AG20443 (cell line): ENCODE data around the gene ANKRD10.

Source experiments
- DNase-seq: peaks from one replicate; pipeline ENCODE4 v3.0.0; 2012; ENCODE audit warnings: low spot score, mixed read lengths

The ANKRD10 gene

DNA sequence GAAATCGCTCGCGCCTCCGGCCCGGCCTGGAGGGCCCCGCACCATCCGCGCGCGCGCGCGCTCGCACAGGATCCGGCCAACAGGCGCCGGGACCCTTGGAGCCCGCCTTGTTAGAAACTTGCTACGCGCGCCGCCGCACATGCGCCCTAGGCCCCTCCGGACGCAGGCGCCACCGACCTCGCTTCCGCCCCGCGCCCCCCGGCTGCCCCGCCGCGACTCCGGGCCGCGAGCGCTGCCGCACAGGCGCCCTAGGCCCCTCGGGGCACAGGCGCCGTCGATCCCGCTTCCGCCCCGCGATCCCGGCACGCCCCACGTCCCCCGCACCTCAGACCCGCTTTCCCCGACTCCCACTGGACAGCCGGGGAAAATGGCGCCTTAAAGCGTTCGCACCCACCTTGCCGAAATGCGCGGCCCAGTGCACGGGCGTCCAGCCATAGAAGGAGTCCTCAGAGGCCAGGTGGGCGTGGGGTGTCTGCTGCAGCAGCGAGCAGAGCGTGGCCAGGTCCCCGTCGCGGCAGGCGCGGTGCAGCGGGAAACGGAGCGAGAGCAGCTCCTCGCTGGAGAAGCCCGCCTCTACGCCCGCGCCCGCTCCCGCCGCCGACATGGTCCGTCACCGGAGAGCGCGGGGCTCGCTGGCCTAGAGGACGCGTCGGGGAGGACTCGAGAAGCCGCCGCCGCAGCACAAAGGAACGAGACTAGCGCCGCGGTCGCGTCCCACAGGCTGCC lies 375 bp downstream of the ANKRD10 start:
- peak; percentile 85 for DNase-seq

DNA sequence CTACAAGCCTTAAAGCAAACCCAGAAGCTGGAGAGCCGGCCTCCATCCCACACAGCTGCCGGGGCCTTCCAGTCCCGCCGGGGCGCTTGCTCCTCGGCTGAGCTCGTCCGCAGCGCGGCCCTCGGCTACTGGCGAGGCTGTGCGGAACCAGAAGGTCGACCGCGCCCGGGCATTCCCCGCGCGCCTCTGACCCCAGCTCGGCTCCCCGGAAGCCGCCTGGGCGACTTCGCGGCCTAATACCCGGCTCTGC lies 863 bp downstream of the ANKRD10 start:
- no peak for DNase-seq

DNA sequence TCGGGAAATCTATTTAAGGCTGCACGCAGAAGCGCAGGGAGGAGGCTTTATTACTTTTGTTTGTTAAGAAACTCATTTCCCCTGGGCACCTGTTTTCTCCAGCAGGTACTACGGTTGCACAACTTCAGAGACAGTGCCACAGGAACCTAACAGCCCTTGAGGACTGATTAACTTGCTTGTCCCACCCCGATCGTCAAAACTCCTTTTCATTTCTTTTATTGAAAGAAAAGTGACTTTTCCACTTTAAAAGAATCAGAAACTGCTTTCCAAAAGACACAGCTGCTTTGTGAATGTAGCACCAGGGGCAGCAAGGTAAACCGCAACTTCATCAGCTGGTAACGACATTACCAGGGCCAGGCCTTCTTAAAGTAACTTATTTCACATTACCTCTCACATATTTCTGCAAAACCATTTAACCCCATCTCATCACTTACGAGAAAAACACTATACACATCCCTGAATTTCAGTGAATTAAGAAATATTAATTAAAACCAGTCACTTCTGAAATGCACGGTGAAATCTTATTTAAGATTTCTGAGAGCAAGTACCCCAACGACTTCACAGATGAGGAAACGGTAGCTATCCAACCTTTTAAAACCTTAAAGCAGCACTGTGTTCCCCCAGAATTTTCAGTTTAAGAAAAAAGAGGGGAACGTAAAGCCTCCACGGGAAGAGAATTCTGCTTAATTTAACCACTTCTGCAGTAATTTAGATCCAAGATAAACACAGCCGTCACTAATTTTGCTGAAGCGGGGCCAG lies 1.4 kb downstream of the ANKRD10 start:
- DNase-seq = no peak

DNA sequence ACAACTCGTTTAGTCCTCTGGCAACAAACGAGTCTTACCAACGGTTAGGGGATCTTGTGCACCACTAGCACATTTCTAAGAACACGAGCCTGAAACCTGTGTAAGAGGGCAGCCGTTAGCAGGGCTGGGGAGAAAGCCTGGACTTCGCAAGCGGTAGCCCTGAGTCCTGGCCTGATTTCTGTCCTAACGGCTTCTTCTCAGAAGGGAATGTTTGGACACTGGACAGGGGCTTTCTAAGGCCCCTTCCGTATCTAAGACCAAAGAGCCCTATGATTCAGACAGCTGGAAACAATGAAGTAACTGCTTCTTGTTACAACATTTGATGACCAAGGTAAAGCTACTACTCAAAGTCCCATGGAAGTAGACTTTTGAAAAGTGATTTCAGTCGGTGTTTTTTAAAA lies 2.2 kb downstream of the ANKRD10 start:
- DNase-seq = peak; percentile 52

DNA sequence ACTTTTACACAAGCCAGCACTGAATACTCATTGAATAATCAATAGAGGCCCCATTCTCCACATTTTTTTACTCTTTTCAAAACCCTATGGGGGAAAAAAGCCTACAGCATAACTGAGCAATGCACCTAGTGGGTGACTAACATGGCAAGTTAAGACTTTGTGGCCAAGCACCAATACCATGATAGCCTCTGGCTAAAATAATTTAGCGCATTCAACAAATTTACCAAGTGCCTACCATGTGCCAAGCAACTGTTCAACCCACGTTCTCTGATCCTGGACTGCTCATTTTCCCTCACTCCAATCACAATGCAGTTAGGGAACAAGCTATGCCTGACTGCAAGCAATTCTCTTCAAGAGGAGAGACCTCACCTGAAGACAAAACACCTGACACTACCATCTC lies 3.0 kb downstream of the ANKRD10 start:
- DNase-seq = no peak

DNA sequence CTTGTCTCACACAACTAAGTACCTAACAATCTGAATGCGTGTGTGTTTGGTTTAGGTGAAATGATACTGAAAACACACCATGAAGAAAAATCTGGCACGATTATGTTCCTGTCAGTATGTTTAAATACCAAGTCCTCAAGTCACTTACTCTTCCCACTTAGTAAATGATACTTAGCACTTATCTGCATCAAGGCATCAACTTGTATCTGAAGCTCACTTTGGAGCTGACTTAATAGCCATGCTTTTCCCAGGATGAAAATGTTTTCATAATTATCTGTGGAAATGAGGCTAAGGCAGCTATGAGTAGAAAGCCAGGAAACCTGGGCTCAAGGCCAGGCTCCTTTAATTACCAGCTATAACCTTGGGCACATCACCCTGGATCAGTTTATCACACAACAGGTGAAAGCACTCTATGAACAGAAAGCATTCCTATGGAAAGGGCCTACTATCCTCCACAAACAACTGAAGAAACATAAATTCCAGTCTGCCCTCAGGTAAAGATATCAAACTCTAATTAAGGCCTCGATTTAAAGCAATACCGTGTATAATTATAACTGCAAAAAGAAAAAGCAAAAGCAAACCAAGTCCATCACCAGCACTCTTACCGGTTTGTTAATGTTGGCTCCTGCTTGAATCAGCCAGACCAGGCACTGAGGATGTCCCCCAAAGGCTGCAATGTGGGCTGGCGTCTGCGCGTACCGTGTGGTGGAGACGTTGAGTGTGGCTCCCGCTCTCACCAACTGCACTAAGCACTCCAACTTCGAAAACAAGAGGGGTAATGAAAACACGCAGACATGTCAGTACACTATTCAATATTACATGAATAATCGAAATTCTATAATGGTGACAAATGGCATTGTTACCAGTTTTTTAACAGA lies 4.6 kb downstream of the ANKRD10 start:
- DNase-seq = no peak

DNA sequence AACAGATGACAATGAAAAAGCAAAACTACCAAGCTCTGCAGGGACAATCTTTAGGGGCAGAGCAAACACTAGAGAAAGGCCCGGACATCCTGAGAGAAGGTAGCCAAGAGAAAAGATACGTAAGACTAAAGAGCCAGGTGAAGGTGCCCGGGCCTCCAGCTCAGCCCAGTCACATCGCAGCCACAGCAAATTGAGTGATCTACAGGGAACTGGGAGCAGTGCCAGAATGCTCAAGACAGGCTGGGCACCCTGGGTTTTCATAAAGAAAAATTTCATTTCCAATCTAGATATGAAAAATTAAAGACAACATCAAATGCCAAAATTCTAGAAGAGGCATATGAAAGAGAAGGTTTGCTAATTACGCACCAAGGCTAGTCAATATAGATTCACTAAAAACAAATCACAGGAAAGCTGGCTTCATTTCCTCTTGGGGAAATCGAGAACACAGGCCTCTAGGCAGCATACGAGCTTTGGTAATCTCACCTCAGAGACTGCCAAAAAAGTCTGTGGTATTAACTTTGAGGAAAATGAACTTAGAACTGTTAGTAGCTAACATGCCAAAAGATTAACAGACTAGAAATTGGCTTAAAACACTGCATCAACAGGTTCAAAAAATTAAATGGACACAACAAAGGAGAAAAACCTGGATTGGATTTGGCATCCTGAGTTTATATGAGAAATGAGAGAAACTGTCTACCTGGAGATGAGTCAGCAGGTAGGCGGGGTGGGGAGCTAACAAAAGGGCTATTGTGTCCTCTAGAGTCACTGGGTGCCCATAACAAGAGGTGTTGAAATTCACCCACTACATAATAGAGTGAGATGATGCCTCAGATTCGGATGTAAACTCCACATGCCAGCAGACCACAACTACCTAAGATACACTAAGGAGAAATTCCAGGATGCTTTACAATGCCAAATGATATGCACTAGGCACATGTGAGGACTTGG lies 6.6 kb downstream of the ANKRD10 start:
- no peak for DNase-seq

DNA sequence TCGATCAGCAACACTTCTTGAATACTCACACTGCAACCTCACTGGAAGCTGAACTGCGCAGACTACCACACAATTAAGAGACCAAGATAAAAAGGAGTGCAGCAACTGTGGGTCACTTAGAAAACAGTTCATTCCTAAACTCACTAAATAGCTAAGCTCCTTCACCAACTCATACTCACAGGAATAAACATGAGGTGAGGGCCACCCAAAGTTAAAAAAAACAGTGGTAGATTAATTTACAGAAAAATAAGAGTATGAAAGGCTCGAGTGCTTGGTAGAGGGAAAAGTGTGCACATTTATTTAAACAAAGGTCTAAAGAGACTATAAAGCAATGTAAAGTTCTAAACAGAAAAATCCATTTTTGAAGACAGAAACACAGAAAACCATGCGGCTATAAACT lies 7.6 kb downstream of the ANKRD10 start:
- DNase-seq = no peak

DNA sequence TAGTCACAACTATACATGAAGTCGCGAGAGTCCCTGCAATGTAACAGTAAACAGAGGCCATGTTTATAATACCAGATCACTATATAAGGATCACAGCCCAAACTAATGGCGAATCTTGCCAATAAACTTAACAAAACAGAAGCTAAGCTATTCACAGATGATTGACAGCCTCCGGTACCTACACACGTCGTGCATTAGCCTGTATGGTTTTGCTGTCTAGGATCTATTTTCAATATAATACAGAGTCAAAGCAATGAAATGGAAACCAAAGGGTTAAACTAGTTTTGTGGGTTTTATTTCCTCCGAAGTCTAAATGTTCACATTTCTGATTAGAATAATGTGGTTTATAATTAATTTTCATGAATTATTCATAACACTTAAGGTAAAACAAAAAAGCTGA lies 10.1 kb downstream of the ANKRD10 start:
- no peak for DNase-seq

DNA sequence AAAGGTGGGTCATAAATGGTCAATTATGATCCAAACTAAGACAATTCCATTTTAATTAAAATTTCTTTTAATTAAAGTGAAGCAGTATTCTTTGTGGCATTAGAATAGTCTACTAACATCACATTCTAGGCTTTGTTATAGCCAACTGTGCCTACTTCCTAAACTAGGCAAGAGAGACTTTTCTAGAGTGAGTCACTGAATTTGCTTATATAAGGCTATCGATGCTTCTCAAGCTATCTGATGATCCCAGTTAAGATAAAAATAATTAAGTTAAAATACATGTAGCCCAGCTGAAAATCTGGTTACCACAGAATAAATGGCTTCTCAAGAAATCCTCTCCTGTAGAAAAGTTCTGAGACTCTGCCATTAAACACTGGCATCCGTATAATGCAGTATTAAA lies 12.5 kb downstream of the ANKRD10 start:
- DNase-seq = no peak

DNA sequence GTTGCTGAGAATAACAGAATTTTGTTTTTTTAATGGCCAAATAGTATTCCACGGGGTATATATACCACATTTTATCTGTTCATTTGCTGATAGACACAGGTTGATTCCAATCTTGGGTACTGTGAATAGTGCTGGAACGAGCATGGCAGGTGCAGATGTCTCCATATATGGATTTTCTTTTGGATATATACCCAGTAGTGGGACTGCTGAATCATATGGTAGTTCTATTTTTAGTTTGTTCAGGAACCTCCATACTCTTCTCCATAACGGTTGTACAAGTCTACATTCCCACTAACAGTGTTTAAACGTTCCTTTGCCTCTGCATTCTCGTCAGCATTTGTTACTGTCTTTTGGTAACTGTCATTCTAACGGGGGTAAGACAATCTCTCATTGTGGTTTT lies 17.3 kb downstream of the ANKRD10 start:
- no peak for DNase-seq

DNA sequence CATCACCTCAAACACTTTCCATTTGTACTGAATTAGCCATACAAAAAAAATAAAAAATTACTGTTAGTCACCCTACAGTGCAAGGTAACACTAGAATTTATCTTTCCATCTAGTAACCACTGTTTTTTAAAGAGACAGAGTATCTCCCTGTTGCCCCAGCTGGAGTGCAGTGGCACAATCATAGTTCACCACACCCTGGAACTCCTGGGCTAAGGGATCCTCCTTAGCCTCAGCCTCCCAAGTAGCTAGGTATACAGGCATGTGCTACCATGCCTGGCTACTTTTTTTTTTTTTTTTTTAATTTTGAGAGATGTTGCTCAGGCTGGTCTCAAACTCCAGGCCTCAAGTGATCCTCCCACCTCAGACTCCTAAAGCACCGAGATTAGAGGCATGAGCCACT lies 17.9 kb downstream of the ANKRD10 start:
- no peak for DNase-seq

DNA sequence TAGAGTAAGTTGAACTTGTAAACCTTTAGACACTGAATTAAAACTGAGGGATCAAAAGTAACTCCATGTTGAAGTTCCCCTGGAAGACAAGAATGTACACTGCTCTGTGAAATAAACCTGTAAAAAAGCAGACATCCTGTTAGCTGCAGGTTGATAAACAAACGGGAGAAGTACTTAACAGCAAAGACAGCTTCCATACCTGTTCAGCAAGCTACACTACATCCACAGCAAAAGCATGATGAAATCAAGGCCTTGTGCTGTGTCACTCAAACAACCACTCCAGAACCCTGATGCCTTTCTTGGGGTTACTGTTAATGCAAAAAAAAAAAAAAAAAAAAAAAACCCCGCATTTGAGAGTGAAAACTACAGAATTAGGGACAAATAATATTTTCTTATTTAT lies 20.8 kb downstream of the ANKRD10 start:
- DNase-seq = no peak

DNA sequence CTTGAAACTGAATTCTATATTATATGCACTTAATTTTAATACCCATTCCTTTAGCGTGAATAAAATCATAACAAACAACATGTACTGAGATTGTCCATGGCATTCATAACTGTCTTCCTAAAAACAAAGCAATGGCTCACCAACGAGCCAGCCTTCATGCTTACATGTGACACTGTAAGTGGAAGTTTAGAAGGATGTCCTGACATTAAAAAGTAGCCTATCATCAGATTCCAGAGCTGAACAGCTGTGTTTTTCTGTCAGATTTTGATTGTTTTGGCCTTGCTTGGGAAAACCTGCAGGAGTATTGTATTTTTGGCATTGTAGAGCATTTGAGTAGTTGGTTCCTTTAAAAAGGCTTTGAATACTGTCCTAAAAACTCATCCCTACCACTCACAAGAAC lies 21.3 kb downstream of the ANKRD10 start:
- no peak for DNase-seq

DNA sequence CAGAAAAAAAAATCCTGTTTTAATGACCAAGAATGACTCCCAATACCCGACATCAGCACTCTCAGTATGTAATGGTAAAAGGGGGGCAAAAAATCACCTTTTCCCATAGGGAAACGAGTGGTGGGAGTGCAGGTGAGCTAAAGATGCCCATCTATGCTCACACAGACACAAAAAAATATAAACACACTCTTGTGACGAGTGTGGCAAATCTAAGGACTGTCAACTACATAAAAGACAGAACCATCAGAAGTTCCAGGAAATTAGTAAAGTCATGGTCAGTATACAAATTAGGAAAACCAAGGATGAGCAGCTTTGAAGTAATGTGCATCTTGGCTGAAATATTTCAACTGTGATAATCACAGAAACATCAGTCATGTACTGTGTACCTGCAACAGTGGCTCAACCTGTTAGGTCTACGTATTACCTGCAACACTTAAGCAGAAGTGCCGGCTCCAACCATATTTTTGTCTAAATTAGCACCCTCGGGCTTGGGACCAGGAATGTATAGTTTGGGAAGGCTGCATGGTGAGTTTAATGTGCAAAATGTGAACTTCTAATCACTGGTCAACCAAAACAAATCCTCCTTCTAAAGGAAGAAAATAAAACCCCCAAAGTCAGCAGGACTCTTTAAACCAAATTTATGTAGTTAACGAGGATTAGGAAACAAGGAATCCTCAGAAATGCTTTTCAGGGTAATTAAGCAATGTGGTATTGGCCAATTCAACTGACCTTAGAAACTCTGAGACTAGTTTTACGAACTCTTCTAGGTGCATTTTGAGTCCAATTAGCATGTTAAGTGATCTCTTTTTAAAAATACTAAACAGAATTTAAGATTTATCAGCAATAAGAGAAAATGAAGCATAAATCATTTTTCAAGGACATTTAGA lies 24.3 kb downstream of the ANKRD10 start:
- no peak for DNase-seq

DNA sequence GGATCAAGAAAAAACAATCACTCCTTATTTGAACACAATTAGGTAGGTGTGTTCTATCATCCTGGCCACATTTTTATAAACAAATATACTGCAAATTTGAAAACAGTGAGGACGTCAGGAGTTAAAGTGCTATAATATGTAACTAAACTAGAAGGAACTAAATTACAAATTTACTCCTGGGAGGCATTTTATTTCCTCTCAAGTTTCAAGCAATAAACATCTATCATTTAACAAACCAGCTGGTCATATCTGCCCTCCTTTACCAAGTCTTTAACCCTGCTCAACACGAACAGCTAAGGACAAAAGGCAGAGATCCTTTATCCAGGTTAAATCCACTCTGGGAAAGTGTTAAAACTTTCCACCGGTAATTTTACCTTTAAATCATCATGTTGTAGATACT lies 26.5 kb downstream of the ANKRD10 start:
- DNase-seq = no peak

DNA sequence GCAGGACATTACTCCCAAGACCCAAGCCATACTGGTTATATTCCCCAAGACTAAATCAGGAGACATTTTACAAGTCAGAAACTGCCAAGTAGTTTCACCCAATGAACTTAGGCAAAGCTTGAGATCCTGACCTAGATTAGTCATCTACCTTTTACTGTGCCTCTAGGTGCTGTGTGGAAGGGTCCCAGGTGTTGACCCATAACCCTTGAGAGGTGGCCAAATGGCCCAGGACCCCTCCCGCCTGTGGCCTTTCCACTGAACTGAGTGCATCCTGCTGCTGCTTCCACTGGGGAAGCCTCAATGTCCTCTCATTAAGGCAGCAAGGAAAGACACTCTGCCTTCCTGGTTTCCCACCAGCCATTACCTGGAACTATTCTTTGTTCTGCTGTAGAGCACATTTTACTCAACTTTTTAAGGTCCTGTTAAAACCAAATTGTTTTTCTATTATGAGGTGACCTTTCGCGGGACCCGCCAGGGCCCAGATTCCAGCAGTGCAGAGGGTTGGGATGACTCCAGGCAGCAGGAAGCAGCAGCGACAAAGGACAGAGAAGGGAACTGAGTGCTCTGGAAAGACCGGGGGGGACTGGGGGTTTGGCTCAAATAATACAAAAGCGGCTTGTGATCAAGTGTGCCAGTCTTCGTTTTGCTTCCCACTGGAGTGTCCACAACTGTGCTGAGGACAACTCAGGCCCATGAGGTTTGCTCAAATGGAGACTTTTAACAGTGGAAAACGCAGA lies 27.1 kb downstream of the ANKRD10 start:
- no peak for DNase-seq

DNA sequence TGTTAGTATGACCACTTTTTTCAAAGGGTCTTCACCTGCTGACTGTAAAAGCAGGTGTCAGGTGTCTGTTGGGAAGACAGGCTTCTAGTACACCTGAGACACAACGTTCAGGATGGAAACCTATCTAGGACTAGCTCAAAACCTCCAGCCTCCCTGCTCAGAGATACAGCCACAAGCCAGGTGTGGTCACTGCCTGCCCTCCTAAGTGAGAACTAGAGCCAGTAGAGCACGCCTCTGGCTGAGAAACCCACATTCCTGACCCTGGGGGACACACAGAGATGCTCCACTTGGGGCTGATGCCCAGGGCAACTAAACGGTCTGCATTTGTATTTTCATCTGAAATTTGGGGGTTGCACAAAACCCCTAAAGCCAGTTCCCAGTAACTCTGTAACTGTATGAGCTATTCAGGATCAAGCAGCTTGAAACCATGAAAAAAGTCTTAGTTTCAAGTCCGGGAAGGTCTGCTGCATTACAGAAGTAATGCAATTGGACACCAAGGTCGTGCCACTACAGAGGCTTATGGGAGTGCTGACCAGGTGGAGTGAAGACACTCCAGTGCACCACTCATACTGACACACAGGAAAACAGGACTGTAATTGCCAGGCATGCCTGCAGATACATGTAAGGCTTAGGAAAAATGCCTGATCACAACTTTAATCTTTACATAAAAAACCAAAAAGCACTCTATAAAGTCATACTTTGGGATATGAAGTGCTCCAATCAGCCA lies 27.8 kb downstream of the ANKRD10 start:
- DNase-seq = no peak
